ENCODE results near the gene XCL1. TPM values are rescaled to one million over a fixed set of nuclear protein-coding genes. Genes with fewer than 3 reads are reported as not detected.
"Not testable (repeated sequence)": the region's sequence is repeated elsewhere in the genome, so short reads cannot be mapped to it uniquely, and the experiment has no call there.

XCL1 gene
- total RNA-seq, 1 donor from 2014 or later = not detected

DNA sequence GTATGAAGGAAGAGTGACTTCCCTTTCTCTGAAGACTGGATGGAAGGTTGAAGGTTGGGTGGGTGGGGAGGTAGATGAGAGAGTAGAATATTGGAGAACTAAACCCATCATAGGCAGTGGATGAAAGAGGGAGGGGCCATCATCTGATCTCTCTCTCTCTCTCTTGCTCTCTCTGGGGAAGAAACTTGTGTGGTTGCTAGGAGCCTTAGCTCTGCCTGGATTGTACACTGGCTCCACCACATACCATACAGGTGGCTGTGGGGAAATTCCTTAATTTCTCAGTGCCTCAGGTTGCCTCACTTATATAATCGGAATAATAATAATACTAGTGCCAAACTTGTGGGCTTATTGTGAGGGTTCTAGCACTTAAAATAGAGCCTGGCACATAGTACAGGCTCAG lies 9.5 kb downstream of the XCL1 start:
- intact Hi-C loops (cut with micrococcal nuclease) = no loop called here
- CTCF ChIA-PET = no interaction called here

DNA sequence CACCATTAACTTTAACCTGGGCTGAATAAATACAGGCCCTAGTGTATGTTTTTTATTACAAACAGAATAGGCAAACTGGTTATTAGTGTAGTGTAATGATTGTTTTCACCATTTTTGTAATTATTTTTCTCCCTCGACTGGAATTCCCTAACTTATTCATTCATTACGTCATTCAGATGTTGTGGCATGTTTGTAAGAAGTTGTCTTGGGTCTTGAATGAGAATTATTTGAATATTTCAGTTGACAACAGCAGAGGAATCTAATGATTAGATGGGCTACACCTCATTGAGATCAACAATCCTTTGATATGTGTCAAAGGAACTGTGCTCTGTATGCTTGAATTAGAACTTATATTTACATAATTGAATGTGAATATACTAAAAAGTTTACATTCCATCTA lies 12.8 kb downstream of the XCL1 start:
- Mint-ChIP-seq H3K9me3 (no peaks in the 10 kb centered on the region), H3K36me3 (ENCODE audit: low read depth) (no peaks in the 10 kb centered on the region), H3K27me3 (no peaks in the 10 kb centered on the region), H3K27ac (no peak overlapping the region), H3K4me1 (no peaks in the 10 kb centered on the region), H3K4me3 (no peak overlapping the region)
- intact Hi-C loops (cut with micrococcal nuclease) = no loop called here
- no peak for DNase-seq
- ChIA-PET CTCF (no interaction called here), POLR2A (no interaction called here)
- ATAC-seq (ENCODE audit: low read depth) = no peak
- TF ChIP-seq, protein P1, sequence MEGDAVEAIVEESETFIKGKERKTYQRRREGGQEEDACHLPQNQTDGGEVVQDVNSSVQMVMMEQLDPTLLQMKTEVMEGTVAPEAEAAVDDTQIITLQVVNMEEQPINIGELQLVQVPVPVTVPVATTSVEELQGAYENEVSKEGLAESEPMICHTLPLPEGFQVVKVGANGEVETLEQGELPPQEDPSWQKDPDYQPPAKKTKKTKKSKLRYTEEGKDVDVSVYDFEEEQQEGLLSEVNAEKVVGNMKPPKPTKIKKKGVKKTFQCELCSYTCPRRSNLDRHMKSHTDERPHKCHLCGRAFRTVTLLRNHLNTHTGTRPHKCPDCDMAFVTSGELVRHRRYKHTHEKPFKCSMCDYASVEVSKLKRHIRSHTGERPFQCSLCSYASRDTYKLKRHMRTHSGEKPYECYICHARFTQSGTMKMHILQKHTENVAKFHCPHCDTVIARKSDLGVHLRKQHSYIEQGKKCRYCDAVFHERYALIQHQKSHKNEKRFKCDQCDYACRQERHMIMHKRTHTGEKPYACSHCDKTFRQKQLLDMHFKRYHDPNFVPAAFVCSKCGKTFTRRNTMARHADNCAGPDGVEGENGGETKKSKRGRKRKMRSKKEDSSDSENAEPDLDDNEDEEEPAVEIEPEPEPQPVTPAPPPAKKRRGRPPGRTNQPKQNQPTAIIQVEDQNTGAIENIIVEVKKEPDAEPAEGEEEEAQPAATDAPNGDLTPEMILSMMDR (IDR thresholded peaks at IDR 0.05) = no peak

More for the DNA sequence above, 9.5 kb downstream of the XCL1 start:
- Mint-ChIP-seq H3K36me3 (ENCODE audit: low read depth) (no peaks in the 10 kb centered on the region), H3K4me3 (no peak overlapping the region), H3K4me1 (no peaks in the 10 kb centered on the region), H3K9me3 (no peaks in the 10 kb centered on the region), H3K27me3 (no peaks in the 10 kb centered on the region), H3K27ac (no peak overlapping the region)
- TF ChIP-seq, protein P1 (IDR thresholded peaks at IDR 0.05) = no peak
- POLR2A ChIA-PET = no interaction called here
- no peak for DNase-seq
- no peak for ATAC-seq (ENCODE audit: low read depth)

DNA sequence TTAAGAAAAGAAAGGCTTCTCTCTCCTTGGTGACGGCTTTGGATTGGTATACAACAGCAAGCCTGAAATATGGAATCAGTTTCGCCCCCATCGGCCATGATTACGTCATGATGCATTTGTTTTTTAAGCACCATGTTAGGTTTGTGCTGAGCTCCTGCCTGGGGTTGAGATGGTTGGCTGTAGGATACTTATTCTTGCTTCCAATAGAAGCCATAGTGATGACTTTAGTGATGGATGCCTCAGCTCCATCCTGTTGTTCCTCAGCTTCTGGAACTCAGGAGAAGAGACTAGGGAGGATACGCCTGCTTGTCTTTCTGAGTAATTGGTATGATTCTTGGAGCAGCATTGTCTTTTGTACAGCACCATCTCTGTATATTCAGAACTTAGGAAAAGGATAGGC lies 14.7 kb downstream of the XCL1 start:
- TF ChIP-seq, protein P1 (IDR thresholded peaks at IDR 0.05) = no peak
- Mint-ChIP-seq H3K4me3 (no peak overlapping the region), H3K9me3 (no peaks in the 10 kb centered on the region), H3K4me1 (no peaks in the 10 kb centered on the region), H3K27ac (no peak overlapping the region), H3K36me3 (ENCODE audit: low read depth) (no peaks in the 10 kb centered on the region), H3K27me3 (no peaks in the 10 kb centered on the region)
- ChIA-PET CTCF (no interaction called here), POLR2A (no interaction called here)
- intact Hi-C loops (cut with micrococcal nuclease) = no loop called here
- no peak for DNase-seq
- no peak for ATAC-seq (ENCODE audit: low read depth)

DNA sequence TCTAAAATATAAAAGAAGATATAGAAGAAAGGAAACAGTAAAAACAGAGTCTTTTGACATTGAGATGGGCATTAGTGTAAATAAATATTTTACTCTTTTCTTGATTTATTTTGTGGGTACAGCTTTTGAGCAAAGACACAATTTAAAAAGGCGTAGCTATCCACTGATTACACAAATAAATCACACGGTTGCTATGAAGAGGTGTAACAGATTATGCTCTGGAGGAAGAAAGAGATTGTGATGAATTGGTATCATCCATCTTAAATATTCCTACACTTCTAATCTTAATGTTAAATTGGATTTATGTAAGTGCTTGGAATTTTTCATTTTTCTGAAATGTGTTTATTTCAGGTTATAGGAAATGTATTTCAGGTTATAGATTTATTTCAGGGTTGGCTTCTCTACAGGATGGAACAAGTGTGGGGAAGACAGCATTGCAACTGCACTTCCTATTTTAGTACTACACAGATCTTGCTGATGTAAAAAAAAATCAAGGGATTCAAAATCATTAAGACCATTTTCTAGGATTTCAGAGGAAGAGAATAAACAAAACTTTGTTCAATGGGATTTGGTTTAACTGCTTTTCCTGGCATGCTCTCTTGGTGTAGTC lies 15.3 kb downstream of the XCL1 start:
- H3K27ac Mint-ChIP-seq = no peak overlapping the region
- DNase-seq (no peak), ATAC-seq (ENCODE audit: low read depth) (no peak)
- ChIA-PET POLR2A (no interaction called here), CTCF (no interaction called here)
- H3K9me3 Mint-ChIP-seq = no peaks in the 10 kb centered on the region
- H3K27me3 Mint-ChIP-seq = no peaks in the 10 kb centered on the region
- no peak overlapping the region for H3K4me3 Mint-ChIP-seq
- intact Hi-C loops (cut with micrococcal nuclease) = no loop called here
- H3K4me1 Mint-ChIP-seq = no peaks in the 10 kb centered on the region
- no peaks in the 10 kb centered on the region for H3K36me3 Mint-ChIP-seq (ENCODE audit: low read depth)
- TF ChIP-seq, protein P1 (IDR thresholded peaks at IDR 0.05) = no peak

DNA sequence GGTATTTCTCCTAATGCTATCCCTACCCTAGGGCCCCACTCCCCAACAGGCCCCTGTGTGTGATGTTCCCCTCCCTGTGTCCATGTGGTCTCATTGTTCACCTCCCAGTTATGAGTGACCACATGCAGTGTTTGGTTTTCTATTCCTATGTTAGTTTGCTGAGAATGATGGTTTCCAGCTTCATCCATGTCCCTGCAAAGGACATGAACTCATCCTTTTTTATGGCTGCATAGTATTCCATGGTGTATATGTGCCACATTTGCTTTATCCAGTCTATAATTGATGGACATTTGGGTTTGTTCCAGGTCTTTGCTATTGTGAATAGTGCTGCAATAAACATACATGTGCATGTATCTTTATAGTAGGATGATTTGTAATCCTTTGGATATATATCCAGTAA lies 19.0 kb downstream of the XCL1 start:
- CTCF ChIA-PET; intact Hi-C loops (cut with micrococcal nuclease); H3K27me3 Mint-ChIP-seq; ATAC-seq (ENCODE audit: low read depth); POLR2A ChIA-PET; H3K27ac Mint-ChIP-seq; H3K4me3 Mint-ChIP-seq; H3K4me1 Mint-ChIP-seq; H3K9me3 Mint-ChIP-seq; DNase-seq; H3K36me3 Mint-ChIP-seq (ENCODE audit: low read depth): not testable (repeated sequence)

DNA sequence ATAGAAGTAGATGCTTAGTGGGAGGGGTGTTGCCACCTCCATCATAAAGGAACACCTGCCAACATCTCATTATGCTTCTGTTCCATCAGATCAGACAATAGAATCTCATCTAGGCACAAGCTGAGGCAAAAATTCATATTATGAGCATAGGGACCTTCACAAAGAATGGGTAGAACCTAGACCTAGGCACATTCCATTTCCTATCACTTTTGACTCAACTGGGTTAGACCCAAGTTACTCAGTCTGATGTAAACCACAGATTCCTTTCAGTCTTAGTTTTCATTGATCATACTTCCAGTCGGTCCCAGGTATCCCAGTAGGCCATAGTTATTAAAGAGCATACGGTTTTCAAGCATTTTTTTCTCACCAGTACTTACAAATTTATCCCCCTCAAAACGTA lies 21.7 kb downstream of the XCL1 start:
- H3K9me3 Mint-ChIP-seq = no peaks in the 10 kb centered on the region
- DNase-seq (no peak), ATAC-seq (ENCODE audit: low read depth) (no peak)
- peaks cover 8% of the 10 kb centered on the region for H3K27me3 Mint-ChIP-seq
- no peak overlapping the region for H3K4me3 Mint-ChIP-seq
- ChIA-PET POLR2A (no interaction called here), CTCF (no interaction called here)
- TF ChIP-seq, protein P1 (IDR thresholded peaks at IDR 0.05) = no peak
- H3K36me3 Mint-ChIP-seq (ENCODE audit: low read depth) = no peaks in the 10 kb centered on the region
- no peaks in the 10 kb centered on the region for H3K4me1 Mint-ChIP-seq
- intact Hi-C loops (cut with micrococcal nuclease) = no loop called here
- no peak overlapping the region for H3K27ac Mint-ChIP-seq

Data from activated B cell treated with CpG ODN at 0.5 μM for 24 hours (primary cell).